ENCODE data around the gene AEBP1.

The AEBP1 gene

DNA sequence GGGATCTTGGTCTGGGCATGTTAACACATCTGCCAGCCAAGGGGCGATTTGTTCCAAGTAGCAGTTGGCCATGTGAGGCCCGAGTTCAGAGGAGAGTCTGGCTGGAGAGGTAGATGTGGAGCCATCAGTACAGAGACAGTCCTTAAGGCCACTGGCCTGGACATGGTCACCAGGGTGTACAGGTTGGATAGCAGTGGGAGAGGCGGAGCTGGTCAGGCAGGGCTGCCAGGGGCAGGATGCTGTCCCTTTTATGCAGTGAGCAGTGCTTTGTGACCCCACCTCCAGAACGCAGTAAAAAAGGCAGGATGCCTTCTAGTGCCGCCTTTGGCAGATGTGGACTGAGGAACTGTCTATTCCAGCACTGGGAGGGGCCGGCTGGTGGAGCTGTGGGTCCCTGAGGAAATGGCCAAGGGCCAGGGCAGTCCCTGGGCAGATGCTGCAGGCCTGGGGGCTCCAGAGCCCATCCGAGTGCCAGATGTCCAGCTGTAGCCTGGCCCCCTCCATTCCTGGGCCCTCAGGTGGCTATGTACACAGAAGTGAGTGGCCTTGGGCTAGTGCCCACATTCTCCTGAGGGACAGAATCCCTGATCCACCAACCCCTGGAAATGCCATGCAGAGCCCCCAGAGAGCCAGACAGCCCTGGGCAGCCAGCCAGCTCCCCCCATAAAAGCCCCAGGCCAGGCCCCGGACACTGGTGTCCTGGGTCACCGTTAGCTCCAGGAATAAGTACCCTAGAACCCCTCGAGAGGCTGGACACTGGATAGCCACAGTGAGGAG is 54.1 kb downstream of the AEBP1 start:
- no peak for DNase-seq

- DNase-seq: no peak
These were observed 54.9 kb downstream of the AEBP1 start for GRCh38 chr7:44158873-44159631.

DNA sequence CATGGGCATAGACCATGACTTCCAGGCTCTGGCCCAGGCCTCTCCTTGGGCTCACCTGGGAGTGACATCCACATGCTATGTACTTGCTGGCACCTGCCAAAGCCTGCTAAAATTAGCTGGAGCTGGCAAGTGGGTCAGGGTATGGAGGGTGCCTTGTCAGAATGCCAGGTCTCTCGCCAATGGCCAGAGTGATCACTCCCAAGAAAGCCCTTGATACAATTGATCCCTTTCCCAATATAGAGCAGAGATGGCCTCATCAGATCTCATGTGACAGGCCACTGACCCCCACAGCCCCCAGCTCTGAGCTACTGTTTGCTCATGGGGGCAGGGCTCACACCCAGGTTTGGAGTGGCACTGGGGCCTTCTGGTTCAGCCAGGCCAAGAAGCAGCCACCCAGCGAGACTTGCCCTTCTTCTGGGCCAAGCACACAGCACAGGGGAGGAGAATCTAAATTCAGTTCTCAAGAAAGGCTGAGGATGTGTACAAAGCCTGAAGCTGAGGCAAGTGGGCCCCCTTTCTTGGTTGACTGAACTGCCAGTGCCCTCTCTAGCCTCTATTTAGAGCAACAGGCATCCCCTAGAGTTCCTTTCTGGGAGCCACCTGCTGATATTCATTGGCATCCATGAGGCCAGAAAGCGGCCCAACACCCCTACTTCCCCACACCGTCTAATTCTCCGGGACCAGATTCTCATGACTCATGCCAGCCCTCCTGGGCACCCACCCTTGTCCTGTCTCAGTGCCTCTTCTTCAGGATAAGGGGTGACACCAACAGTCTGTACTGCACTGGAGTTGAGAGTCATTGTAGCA is 55.9 kb downstream of the AEBP1 start:
- no peak for DNase-seq

GRCh38 chr7:44161371-44161770 is 57.2 kb downstream of the AEBP1 start:
- DNase-seq: no peak

DNA sequence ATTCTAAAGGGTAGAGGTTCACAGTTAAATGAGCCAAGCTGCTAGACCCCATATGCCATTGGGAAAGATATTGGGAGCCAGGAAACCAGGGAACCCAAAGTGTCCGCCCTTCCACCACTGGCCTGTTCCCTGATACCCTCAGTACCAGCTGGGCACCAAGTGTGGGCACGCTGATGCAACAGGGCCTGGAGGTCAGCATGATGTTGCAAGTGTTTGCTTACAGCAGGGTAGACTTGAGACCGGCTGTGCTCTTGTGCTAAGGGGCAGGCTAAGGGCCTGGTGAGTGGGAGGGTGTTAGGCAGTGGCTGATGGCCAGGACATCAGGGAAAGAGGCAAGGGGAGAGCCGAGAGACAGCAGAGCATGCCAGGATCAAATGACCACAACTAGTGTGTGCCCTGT is 58.0 kb downstream of the AEBP1 start:
- DNase-seq: no peak

- no peak for DNase-seq
These were observed 58.7 kb downstream of the AEBP1 start for GRCh38 chr7:44162785-44163395.

DNA sequence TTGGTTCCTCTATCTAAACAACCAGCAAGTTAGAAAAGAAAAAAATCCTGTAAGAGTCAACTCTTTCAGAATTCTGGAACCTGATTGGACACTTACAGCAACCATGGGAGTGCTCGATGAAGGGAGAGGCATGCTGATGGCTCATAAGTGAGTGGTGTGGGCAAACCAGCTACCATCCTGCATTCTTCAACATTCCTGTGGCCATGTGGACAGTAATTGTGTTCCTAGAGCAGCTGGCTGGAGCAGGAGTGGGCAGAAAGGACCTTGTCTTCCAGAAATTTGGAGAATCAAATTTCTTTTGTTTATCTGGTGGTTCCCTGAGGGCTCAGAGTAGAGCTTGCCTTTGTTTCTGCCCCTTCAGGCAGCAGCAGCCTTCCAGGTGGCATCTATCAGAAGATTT is 59.4 kb downstream of the AEBP1 start:
- DNase-seq: no peak

All from activated gamma-delta T cell treated with Interleukin-2 at 50 U/mL for 16 hours (primary cell).